Measurements from ENCODE around the gene PIK3R4.

The PIK3R4 gene

DNA sequence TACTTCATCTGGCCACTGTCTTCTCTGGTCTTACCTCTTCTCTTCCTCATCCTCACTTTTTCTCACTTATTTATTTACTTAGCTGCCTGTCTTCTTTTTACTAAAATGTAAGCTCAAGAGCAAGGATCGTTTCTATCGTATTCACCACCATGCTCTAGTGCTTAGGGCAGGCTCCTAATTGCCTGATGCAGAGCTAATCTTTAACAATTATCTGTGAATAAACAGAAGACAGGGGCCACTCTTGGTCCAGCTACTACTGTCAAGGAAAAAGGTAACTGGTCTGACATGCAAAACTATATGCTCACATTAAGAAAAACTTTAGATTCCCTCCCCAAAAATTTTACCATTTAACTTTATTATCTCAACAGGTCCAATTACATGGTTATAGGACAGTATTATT lies 17.5 kb downstream of the PIK3R4 start:
- H3K27ac ChIP-seq = no peak overlapping the region
- no peak for DNase-seq
- in situ Hi-C loops (cut with HindIII; ENCODE audit: low pct_ligation_motif_present, low sequenced_read_pairs) = no loop called here
- peaks cover 4% of the 10 kb centered on the region for H3K36me3 ChIP-seq (replicated peaks)
- TF ChIP-seq CTCF (IDR thresholded peaks at IDR 0.05; ENCODE audit: low read depth, low read length, missing control alignments) = no peak
- H3K27me3 ChIP-seq (replicated peaks) = no peaks in the 10 kb centered on the region
- H3K4me3 ChIP-seq (ENCODE audit: low read depth, low read length) = no peak overlapping the region

- TF ChIP-seq CTCF (IDR thresholded peaks at IDR 0.05; ENCODE audit: low read depth, low read length, missing control alignments) = no peak
- Histone ChIP-seq H3K4me3 (ENCODE audit: low read depth, low read length) (no peak overlapping the region), H3K27me3 (replicated peaks) (no peaks in the 10 kb centered on the region), H3K36me3 (replicated peaks) (peaks cover 1% of the 10 kb centered on the region), H3K27ac (no peak overlapping the region)
- in situ Hi-C loops (cut with HindIII; ENCODE audit: low pct_ligation_motif_present, low sequenced_read_pairs) = no loop called here
- no peak for DNase-seq
These were observed 18.6 kb downstream of the PIK3R4 start for GRCh38 chr3:130728037-130728436.

DNA sequence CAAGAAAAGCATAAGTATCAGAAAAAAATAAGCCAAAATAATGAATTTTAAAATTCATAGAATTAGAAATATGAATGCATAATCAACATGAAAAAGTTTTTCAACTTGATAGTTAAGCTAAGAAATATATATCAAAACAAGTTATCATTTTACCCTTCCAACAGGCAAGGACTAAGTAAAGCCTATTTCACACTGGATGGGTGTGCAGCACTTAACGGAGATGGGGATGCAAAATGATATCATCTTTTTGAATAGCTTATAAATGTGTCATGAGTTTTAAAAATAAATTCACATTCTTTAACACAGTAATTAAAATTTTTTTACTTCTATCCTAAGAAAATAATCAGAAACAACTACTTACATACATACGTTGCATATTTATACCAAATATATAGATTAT lies 20.9 kb downstream of the PIK3R4 start:
- TF ChIP-seq CTCF (IDR thresholded peaks at IDR 0.05; ENCODE audit: low read depth, low read length, missing control alignments) = no peak
- Histone ChIP-seq H3K27me3 (replicated peaks) (no peaks in the 10 kb centered on the region), H3K36me3 (replicated peaks) (peaks cover 2% of the 10 kb centered on the region), H3K27ac (no peak overlapping the region), H3K4me3 (ENCODE audit: low read depth, low read length) (no peak overlapping the region)
- in situ Hi-C loops (cut with HindIII; ENCODE audit: low pct_ligation_motif_present, low sequenced_read_pairs) = no loop called here
- no peak for DNase-seq

DNA sequence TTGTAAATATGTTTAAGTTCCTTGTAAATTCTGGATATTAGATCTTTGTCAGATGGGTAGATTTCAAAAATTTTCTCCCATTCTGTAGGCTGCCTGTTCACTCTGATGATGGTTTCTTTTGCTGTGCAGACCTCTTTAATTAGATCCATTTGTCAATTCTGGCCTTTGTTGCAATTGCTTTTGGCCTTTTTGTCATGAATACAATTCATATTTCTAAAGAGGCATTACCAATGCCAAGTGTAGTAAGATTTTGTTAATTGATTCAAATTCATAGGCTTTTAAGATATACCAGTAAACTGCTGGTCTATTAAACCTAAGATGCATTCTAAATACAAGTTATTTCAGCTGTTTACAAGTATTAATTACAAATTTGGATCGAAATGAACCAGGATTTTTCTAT lies 31.0 kb downstream of the PIK3R4 start:
- H3K36me3 ChIP-seq (replicated peaks) = no peaks in the 10 kb centered on the region
- no peak for TF ChIP-seq CTCF (IDR thresholded peaks at IDR 0.05; ENCODE audit: low read depth, low read length, missing control alignments)
- DNase-seq = no peak
- in situ Hi-C loops (cut with HindIII; ENCODE audit: low pct_ligation_motif_present, low sequenced_read_pairs) = no loop called here
- no peak overlapping the region for H3K4me3 ChIP-seq (ENCODE audit: low read depth, low read length)
- no peak overlapping the region for H3K27ac ChIP-seq
- no peaks in the 10 kb centered on the region for H3K27me3 ChIP-seq (replicated peaks)

DNA sequence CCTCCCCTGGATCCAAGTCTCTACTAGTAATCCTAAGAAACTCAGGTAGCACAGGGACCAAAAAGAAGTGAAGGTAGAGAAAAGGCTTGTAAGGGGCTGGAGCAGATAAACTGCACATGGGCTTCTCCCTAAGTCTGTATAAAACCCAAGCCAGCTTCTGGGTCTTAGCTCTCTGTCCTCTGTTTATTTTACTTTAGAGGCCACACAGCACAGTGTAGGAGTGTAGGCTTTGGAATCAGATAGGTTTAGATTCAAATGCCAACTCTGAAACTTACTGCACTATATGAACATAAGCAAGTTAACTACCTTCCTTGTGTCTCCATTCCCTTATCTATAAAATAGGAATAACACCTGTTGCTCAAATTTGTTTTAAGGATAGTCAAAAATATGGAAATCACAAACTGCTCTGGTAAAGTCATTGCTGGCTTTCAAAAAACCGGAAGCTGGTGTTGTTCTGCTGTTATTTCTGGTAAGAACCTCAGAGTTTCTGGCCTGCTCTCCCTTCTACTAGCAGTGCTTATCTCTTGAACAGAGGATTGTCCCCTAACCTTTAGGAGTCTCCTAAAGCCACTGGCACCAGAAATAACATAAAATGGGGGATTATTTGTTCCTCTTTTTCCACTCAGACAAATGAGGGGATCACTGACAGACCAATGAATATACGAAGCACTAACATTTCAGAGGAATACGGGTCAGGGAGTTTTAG lies 33.8 kb downstream of the PIK3R4 start:
- no peak for DNase-seq
- Histone ChIP-seq H3K27me3 (replicated peaks) (no peaks in the 10 kb centered on the region), H3K36me3 (replicated peaks) (no peaks in the 10 kb centered on the region), H3K4me3 (ENCODE audit: low read depth, low read length) (no peak overlapping the region), H3K27ac (no peak overlapping the region)
- TF ChIP-seq CTCF (IDR thresholded peaks at IDR 0.05; ENCODE audit: low read depth, low read length, missing control alignments) = no peak
- in situ Hi-C loops (cut with HindIII; ENCODE audit: low pct_ligation_motif_present, low sequenced_read_pairs) = no loop called here
